K562 (cell line): ENCODE results near the gene REXO2. TPM values are rescaled to one million over a fixed set of nuclear protein-coding genes. Genes with fewer than 3 reads are reported as not detected.

ENCODE experiments used
- MBD2 ChIP-seq: sonication (generic); IDR thresholded peaks from 2 replicates; pipeline ENCODE4 v1.6.1; 2016; ENCODE audit warnings: low read depth, borderline replicate concordance
- MGA ChIP-seq: fragments of 450-650 bp; IDR thresholded peaks from 2 replicates; pipeline ENCODE4 v1.6.1; 2016; ENCODE audit warnings: mild to moderate bottlenecking, moderate library complexity
- polyA plus RNA-seq, 8 experiments: library from polyadenylated mRNA; depleted of rRNA in 4 of 8; stranded (reverse) in 5 of 8; unstranded in 3 of 8; fragments of >200 nt; fragmentation: Nextera tagmentation in 2 of 8; fragmentation: Illumina TruSeq in 1 of 8; extraction: Ambion mirVana in 2 of 8; extraction: Trizol in 1 of 8; gene quantifications; 2 replicates each; pipeline versions ENCODE4 v1.2.1 to v1.2.3, GENCODE V29; 2011 to 2014; ENCODE audit warnings: inconsistent platforms in 1 of 8, missing spikeins in 1 of 8
- total RNA-seq, 7 experiments: library from RNA; depleted of rRNA in 6 of 7; stranded (reverse); fragments of >200 nt in 6 of 7; fragmentation: Illumina TruSeq in 2 of 7; extraction: Trizol in 2 of 7; gene quantifications; 2 replicates each; pipeline versions ENCODE4 v1.2.1 to v1.2.3, GENCODE V29; 2011 to 2021; ENCODE audit warnings: low replicate concordance in 1 of 7

The REXO2 gene
- total and polyA plus RNA-seq, 9 of the 15 experiments (the other 6 are each of a cell fraction or from before 2014, with no cell fraction given), result 143 to 370 (median 193) TPM

- TF ChIP-seq MGA, result no peak
- no peak for TF ChIP-seq MBD2
Measured at GRCh38 chr11:114440971-114441763, 1.9 kb downstream of the REXO2 start (continued).
